Ascending aorta (tissue), 2 donors: ENCODE results near the gene PIEZO1. TPM values are rescaled to one million over a fixed set of nuclear protein-coding genes. Genes with fewer than 3 reads are reported as not detected.

Experiments
- DNase-seq, 2 donors: peaks; one replicate each; pipeline ENCODE4 v3.0.0-alpha.2; 2019; ENCODE audit warnings: low spot score in 2 of 2
- H3K27ac ChIP-seq, 2 donors: fragments of 200-600 bp; sonication (generic); one replicate each; pipeline ENCODE4 v1.5.1; 2016 to 2017; ENCODE audit warnings: mild to moderate bottlenecking in 1 of 2
- H3K27me3 ChIP-seq: fragments of 200-600 bp; sonication (generic); one replicate; pipeline ENCODE4 v1.5.1; 2017
- H3K36me3 ChIP-seq, 2 donors: fragments of 200-600 bp; sonication (generic); one replicate each; pipeline ENCODE4 v1.5.1; 2016
- H3K4me1 ChIP-seq, 2 donors: fragments of 200-600 bp; sonication (generic); one replicate each; pipeline ENCODE4 v1.5.1; 2016 to 2017; ENCODE audit warnings: mild to moderate bottlenecking in 1 of 2
- H3K4me3 ChIP-seq, 2 donors: fragments of 200-600 bp; sonication (generic); one replicate each; pipeline ENCODE4 v1.5.1; 2016 to 2017; ENCODE audit warnings: mild to moderate bottlenecking in 1 of 2
- H3K9me3 ChIP-seq, 2 donors: fragments of 200-600 bp; sonication (generic); one replicate each; pipeline ENCODE4 v1.5.1; 2016
- intact Hi-C: fragments of 100-400 bp; cut with DNase I; formaldehyde crosslinking; loops from one replicate; pipeline ENCODE4 v1.15.1; 2023
- total RNA-seq: library from RNA; depleted of rRNA; stranded (reverse); fragments of >200 nt; gene quantifications from one replicate; pipeline ENCODE4 v1.1.0, GENCODE V29; 2016
- TF ChIP-seq, protein P1 (sequence below), 3 experiments: fragments of 200-600 bp in 2 of 3; fragments of 450-650 bp in 1 of 3; sonication (generic) in 2 of 3; IDR thresholded peaks; one replicate each; pipeline ENCODE4 v1.5.1; 2016 to 2019; ENCODE audit warnings: antibody characterized with exemption in 3 of 3, mild to moderate bottlenecking in 1 of 3, moderate library complexity in 1 of 3

The PIEZO1 gene
- total RNA-seq, 1 donor from 2014 or later, result 428 TPM

DNA sequence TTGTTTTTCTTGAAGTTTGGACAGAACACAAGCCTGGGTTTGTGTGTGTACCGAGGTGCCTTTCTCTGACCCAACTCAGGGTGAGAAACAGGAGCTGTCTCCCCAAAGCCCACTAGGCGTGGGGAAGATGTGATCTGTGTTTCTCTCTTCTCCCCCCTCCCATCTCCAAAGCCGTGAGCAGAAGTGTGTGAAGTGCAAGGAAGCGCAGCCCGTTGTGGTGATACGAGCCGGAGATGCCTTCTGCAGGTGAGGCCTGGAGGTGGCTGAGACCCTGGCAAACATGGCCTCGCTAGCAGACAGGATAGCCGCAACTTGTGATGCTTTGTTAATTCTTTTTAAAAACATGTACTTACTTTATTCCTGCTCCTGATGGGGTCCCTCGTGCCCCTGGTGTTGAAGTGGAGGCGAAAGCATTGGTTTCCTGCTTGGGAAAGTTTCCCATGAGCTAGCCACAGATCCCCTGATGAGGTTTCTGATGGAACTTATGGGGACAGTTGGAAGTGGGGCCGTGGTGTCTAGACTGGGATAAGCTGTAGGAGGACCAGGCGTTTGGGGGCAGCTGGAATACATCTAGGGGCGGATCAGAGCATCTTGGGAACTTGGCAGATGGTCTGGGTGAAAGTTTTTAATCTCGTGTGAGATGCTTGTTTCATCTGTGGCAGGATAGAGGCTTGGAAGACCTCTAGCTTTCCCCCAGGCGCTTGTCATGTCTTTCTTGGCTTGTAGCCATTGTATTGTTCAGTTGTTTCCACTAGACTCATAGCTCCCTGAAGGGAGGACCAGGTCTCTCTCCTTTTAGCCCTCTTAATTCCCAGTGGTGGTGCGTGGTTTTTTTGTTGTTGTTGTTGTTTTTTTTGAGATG, 77.8 kb downstream of the PIEZO1 start:
- Histone ChIP-seq H3K36me3 (no peaks in the 10 kb centered on the region), H3K27me3 (no peaks in the 10 kb centered on the region), H3K4me1 (peaks cover 9 to 21% of the 10 kb centered on the region in 2 donors), H3K4me3 (peak overlapping the region; percentile 94 to 98), H3K9me3 (no peaks in the 10 kb centered on the region), H3K27ac (peak overlapping the region; percentile 73 to 81)
- no peak for DNase-seq
- intact Hi-C loops, result loop anchor here (1.0 to 5.0 kb wide), 8 partner anchors 44 to 940 kb away; partner anchors contain the start of genes BANP, GALNS, KLHDC4 and MVD
- TF ChIP-seq, protein P1, sequence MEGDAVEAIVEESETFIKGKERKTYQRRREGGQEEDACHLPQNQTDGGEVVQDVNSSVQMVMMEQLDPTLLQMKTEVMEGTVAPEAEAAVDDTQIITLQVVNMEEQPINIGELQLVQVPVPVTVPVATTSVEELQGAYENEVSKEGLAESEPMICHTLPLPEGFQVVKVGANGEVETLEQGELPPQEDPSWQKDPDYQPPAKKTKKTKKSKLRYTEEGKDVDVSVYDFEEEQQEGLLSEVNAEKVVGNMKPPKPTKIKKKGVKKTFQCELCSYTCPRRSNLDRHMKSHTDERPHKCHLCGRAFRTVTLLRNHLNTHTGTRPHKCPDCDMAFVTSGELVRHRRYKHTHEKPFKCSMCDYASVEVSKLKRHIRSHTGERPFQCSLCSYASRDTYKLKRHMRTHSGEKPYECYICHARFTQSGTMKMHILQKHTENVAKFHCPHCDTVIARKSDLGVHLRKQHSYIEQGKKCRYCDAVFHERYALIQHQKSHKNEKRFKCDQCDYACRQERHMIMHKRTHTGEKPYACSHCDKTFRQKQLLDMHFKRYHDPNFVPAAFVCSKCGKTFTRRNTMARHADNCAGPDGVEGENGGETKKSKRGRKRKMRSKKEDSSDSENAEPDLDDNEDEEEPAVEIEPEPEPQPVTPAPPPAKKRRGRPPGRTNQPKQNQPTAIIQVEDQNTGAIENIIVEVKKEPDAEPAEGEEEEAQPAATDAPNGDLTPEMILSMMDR (IDR thresholded peaks at IDR 0.05), result no peak

DNA sequence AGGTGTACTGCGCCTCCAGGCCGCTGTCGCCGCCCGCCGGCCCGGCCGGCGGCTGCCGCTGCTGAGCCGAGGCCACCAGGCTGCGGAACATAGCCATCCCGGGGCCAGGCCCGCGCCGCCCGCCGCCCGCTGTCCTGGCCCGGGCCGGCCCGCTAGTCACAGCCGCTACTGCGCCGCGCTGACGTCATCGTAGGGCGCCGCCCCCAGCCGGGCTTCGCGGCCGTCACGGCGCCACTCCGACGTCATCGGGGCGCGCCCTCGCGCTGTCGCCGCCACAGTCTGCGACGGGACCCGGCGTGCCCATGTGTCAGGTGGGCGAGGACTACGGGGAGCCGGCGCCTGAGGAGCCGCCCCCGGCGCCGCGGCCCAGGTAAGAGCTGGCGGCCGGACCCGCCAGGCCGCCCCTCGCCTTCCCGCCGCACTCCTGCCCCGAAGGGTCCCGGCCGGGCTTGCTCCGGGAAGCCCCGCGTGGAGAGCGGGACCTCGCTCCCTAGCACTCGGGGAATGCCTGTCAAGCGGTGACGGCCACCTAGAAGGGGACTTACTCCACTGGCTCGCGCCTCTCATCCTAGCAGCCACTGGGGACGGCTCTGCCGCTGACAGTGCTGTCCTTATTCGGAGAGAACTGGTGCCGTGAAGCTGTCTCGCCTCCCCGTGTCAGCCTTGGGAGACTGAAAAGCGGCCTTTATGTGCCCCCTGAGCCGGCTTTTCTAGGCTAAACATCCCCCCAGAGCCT, 78.6 kb downstream of the PIEZO1 start, which contains the start of the genes CTU2 and RNF166:
Gene CTU2, plus strand, starts transcription at position 275 of the 736 bp plus-strand sequence. Its CDS starts 28 bp downstream, at position 303.
Gene RNF166, minus strand, starts transcription at position 180 of the 736 bp plus-strand sequence. Its CDS starts 83 bp downstream, at position 97.
- intact Hi-C loops, result loop anchor here (1.0 to 5.0 kb wide), 8 partner anchors 44 to 939 kb away; partner anchors contain the start of genes BANP, GALNS, KLHDC4 and MVD
- peak within 1 kb of the TSS; percentile 94 to 98 for H3K4me3 ChIP-seq
- TF ChIP-seq, protein P1 (IDR thresholded peaks at IDR 0.05), result no peak
- no peaks in the 10 kb centered on the region for H3K36me3 ChIP-seq
- DNase-seq, result peak; percentile 64 to 94
- peak within 1 kb of the TSS; percentile 73 to 81 for H3K27ac ChIP-seq
- no peaks in the 10 kb centered on the region for H3K27me3 ChIP-seq
- H3K4me1 ChIP-seq, result peaks cover 9 to 21% of the 10 kb centered on the region in 2 donors
- H3K9me3 ChIP-seq, result no peaks in the 10 kb centered on the region

DNA sequence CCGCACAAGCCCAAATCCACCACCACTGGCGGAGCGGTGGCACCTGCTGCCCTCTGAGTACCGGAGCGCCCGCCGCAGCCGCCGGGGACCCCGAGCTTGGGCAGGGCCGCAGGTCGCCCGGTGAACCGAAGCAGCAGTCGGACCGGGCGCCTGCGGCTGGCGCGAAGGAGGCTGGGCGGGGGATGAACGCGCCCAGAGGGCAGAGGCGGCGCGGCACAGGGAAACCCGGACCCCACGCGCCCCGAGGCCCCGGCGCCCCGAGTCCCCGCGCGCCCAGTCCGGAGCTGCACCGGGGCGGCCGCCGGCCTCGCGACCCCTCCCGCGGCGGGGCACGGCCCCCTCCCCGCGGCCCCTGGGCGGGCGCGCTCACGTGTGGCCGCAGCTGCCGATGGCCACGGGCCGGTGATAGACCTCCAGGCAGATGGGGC, 79.2 kb downstream of the PIEZO1 start:
- intact Hi-C loops, result loop anchor here (1.0 to 5.0 kb wide), 8 partner anchors 43 to 939 kb away; partner anchors contain the start of genes BANP, GALNS, KLHDC4 and MVD
- no peaks in the 10 kb centered on the region for H3K9me3 ChIP-seq
- TF ChIP-seq, protein P1 (IDR thresholded peaks at IDR 0.05), result peak in 1 of 3 experiments; percentile 9
- H3K36me3 ChIP-seq, result no peaks in the 10 kb centered on the region
- peak overlapping the region; percentile 73 to 81 for H3K27ac ChIP-seq
- DNase-seq, result no peak
- H3K27me3 ChIP-seq, result no peaks in the 10 kb centered on the region
- peak overlapping the region; percentile 94 to 98 for H3K4me3 ChIP-seq
- peaks cover 9 to 24% of the 10 kb centered on the region in 2 donors for H3K4me1 ChIP-seq

DNA sequence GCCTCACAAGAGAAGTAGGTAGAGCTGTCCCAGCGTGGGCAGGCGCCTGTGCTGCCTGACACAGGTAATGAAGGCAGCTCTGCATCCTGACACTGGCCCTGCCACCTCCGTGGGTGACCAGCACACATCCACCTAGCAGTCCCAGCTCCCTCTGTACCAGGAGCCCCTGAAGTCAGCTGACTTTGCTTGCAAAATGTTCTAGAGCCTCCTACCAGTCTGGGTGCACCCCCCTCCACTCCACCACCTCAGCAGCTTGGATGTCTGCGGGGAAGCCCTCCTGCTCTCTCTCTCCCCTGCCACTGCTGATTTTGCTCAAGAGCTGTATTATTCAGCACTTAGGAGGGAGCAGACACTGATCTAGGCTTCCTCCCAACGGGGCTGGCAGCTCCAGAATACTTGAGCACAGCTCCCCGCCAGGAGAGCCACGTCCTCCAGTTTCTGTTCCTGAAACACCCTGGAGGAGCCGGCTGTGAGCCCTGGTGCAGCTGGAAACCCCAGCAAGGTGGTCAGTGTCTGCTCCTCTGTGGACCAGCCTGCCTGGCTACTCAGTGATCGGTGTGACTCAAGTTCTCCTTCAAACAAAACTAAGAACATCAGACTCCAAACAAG, 79.8 kb downstream of the PIEZO1 start:
- intact Hi-C loops, result loop anchor here (5.0 kb wide), 1 partner anchor 938 kb away; the partner anchor contains the start of gene KLHDC4
- peak overlapping the region; percentile 73 to 81 for H3K27ac ChIP-seq

More for the DNA sequence above, 79.8 kb downstream of the PIEZO1 start:
- H3K4me3 ChIP-seq, result peak overlapping the region; percentile 94 to 98
- no peaks in the 10 kb centered on the region for H3K9me3 ChIP-seq
- DNase-seq, result no peak
- TF ChIP-seq, protein P1 (IDR thresholded peaks at IDR 0.05), result no peak
- no peaks in the 10 kb centered on the region for H3K27me3 ChIP-seq
- H3K4me1 ChIP-seq, result peaks cover 9 to 24% of the 10 kb centered on the region in 2 donors
- peaks cover 0 to under 1% of the 10 kb centered on the region in 2 donors for H3K36me3 ChIP-seq
